SKM-1 (cell line): ENCODE measurements around the gene ZCCHC10.
"Not testable (repeated sequence)": the region's sequence is repeated elsewhere in the genome, so short reads cannot be mapped to it uniquely, and the experiment has no call there.

Experiments
- DNase-seq: peaks from one replicate; lab custom pipeline; 2025; ENCODE audit not compliant: unreplicated experiment; lab: John Stamatoyannopoulos, UW

Gene ZCCHC10

DNA sequence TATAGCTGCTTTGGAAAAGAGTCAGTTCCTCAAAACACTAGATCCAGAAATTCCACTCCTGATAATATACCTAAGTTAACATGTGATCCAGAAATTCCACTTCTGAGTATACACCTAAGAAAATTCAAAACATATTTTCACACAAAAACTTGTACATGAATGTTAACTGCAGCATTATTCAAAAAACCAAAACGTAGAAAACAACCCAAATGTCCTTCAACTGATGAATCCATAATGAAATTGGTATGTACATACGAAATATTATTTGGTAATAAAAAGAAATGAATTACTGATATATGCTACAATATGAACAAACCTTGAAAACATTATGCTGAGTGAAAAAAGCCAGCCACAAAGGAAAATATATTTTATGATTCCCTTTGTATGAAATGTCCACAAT is 46.4 kb downstream of the ZCCHC10 start:
- DNase-seq: no peak

DNA sequence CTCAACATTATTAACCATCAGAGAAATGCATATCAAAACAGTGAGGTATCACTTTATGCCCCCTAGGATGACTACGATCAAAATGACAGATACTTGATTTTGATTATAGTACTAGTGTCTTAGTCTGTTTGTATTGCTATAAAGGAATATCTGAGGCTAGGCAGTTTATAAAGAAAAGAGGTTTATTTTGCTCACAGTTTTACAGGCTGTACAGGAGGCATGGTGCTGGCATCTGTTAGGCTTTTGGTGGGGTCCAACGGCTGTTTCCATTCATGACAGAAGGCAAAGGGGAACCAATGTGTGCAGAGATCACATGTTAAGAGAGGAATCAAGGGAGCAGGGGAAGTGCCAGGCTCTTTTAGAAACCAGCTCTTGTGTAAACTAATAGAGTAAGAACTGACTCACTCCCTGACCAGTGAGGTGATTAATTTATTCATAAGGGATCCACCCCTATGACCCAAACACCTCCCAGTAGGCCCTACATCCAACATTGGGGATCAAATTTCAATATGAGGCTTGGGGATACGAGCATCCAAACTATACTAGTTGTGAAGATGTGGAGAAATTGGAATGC is 46.9 kb downstream of the ZCCHC10 start:
- DNase-seq: peak; percentile 18

DNA sequence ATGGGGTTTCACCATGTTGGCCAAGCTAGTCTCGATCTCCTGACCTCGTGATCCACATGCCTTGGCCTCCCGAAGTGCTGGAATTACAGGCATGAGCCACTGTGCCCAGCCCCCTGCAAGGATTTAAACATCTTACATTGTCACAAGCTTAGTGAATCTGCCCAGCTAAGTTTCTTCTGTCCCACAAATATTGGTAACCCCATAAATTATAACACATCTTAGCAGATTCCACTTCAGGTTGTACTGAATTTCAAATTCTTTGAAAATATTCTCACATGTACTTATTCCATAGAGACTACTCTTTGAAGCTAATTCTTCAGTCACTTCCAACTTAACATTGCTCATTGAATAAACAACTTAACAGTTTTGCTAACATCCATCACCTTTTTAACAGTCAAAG is 49.5 kb downstream of the ZCCHC10 start:
- DNase-seq: no peak

DNA sequence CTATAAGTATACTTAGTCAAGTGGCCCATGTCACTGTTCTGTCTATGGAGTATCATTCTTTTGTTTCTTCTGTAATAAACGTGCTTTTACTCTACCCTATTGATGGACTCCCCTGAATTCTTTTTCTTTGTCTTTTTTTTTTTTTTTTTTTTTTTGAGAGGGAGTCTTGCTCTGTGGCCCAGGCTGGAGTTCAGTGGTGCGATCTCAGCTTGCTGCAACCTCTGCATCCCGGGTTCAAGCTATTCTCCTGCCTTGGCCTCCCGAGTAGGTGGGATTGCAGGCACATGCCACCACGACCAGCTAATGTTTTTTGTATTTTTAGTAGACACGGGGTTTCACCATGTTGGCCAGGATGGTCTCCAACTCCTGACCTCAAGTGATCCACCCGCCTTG is 53.9 kb downstream of the ZCCHC10 start:
- not testable (repeated sequence) for DNase-seq

DNA sequence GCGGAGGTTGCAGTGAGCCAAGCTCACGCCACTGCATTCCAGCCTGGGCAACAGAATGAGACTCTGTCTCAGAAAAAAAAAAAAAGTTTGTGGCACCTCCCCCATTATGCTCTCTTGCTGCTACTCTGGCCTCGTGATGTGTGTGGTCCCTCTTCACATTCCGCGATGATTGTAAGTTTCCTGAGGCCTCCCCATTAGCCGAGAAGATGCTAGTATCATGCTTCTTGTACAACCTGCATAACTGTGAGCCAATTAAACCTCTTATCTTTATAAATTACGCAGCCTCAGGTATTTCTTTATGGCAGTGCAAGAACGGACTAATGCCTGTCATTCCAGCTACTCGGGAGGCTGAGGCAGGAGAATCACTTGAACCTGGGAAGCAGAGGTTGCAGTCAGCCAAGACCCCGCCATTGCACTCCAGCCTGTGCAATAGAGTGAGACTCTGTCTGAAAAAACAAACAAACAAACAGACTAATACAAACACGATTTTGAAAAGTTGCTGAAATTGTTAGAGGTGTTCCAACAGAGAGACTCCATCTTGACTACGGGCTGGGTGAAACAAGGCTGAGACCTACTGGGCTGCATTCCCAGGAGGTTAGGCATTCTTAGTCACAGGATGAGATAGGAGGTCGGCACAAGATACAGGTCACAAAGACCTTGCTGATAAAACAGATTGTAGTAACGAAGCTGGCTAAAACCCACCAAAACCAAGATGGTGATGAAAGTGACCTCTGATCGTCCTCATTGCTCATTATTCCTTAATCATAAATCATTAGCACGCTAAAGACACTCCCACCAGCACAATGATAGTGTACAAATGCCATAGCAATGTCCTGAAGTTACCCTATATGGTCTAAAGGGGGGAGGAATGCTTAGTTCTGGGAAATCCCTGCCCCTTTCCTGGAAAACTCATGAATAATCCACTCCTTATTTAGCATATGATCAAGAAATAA is 54.6 kb downstream of the ZCCHC10 start:
- DNase-seq: no peak

DNA sequence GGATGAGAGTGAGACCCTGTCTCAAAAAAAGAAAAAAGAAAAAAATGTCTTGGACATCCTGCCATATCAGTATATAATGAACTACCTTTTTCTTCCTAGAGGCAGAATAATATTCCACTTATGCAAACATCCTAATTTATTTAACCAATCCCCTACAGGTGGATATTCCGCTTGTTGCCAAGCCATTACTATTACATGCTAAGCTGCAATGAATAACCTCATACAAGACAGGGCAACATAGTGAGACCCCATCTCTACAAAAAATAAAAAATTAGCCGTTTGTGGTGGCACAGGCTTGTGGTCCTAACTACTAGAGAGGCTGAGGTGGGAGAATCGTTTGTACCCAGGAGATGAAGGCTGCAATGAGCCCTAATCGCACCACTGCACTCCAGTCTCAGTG is 61.2 kb downstream of the ZCCHC10 start:
- DNase-seq: no peak

DNA sequence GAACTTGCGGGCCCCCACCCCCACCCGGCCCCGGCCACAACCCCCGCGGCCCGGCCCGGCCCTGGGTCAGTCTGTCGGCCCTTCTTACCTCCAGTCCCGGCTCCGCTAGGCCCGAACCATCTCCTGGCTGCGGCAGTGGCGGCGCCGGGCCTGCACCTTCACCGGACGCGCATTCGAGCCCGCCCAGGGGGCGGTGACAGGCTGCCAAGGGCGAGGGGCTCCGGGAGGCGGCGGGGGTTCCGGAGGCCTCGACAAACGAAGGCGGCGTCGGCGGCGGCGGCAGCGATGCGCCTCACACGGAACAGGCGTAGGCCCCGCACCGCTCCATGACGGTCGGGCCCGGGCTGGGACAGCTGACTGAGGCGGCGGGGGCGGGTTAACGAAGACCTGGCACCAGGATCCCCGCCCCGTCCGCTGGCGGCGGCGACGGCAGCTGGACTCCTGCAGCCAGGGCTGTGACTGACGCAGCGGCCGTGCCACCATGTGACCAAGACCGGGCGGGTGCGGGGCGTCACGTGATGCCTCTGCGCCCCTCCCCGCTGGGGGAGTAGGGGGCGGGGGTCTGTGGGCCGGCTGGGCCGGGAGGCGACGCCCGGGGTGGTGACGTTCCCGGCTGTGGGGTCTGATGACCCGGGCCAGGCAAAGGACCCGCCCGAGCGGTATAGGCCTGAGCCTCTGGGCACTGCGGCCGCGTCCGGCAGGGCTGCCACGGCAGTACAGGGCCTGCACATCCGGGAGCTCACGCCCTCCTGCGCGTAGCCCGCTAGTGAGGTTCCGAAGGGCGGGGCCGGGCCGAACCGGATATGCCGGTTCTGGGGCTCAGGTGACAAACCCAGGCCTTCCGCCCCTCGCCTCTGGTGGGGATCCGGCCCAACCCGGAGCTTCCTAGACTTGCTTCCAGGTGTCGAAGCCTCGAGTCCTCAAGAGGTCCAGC is 62.9 kb downstream of the ZCCHC10 start, which contains the start of gene AFF4:
Gene AFF4, minus strand, starts transcription at position 464 of the 934 bp plus-strand sequence. CDS start 26,445 bp downstream, outside the sequence.
- DNase-seq: peak; percentile 60

DNA sequence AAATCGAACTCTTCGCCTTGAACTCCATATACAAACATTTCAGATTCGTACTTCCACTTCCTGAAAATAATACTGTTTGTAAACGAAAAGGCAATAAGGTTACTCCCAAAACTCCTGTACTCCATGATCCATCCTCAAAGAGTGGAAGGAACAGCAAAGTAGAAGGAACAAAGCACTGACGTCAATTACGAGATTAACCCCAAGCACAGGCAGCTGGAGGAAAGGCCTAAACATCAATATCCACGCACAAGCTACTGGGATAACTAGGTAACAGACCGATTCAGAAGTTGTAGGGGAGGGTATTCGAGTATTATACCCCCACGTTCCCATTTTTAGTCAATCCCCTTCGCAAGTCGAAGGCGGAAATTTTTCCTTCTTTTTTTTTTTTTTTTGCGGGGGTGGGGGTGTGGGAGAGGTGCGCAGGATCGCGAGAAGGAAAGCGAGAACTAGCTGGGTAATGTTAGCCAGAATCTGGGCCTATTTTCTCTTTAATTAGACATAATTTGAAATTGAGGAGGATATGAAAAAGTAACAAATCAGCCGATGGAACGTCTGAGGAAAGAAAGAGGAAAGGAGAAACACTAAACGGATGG is 63.8 kb downstream of the ZCCHC10 start:
- peak; percentile 15 for DNase-seq

DNA sequence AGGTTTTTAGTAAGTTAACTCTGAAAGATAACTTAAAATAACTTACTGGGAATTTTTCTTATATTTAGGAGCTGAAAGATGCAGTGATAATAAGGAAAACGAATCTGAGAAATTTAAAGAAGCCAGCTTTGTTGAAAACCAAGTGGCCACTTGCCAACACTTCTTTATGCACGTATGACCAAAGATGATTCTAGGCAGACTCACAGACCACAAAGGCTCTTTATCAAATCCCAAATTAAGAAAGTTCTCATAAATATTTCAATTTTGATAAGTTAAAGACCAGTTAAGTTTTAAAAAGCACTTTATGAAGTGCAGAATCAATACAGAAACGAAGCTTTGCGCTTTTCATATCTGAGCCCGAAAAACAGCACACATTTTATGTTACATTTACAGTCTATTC is 64.5 kb downstream of the ZCCHC10 start:
- no peak for DNase-seq

DNA sequence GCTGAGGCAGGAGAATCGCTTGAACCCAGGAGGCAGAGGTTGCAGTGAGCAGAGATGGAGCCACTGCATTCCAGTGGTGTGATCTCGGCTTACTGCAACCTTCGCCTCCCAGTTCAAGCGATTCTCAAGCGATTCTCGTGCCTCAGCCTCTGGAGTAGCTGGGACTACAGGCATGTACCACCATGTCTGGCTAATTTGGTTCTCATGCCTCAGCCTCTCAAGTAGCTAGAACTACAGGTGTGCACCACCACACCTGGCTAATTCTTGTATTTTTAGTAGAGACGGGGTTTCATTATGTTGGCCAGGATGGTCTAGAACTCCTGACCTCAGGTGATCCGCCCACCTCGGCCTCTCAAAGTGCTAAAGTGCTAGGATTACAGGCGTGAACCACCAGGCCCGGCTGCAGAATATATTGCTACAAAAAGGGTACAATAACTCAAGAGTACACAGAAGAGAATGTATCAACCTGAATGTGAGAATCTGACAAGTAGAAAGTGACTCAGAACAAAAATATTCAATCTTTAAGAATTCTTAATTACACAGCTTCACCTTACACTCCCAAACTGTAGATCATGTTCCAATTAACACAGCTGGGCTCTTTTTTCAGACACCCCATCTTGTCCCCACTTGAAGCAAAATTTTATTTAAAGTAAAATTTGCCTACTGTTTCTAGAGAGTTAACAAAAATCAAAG is 65.1 kb downstream of the ZCCHC10 start:
- not testable (repeated sequence) for DNase-seq

DNA sequence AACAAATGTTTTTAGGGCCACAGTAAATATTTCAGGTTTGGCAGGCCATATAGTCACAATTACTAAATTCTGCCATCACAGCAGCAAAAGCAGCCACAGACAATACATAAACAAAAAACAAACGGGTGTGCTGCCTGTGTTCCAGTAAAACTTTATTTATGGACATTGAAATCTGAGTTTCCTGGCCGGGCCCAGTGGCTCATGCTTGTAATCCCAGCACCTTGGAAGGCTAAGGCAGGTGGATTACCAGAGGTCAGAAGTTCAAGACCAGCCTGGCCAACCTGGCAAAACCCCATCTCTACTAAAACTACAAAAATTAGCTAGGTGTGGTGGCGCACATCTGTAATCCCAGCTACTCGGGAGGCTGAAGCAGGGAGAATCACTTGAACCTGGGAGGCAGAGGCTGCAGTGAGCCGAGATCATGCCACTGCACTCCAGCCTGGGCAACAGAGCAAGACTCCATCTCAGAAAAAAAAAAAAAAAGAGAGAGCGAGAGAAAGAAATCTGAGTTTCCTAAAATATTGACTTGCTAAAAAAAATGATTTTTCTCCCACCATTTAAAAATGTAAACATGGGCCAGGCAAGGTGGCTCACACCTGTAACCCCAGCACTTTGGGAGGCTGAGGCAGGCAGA is 70.1 kb downstream of the ZCCHC10 start:
- not testable (repeated sequence) for DNase-seq

DNA sequence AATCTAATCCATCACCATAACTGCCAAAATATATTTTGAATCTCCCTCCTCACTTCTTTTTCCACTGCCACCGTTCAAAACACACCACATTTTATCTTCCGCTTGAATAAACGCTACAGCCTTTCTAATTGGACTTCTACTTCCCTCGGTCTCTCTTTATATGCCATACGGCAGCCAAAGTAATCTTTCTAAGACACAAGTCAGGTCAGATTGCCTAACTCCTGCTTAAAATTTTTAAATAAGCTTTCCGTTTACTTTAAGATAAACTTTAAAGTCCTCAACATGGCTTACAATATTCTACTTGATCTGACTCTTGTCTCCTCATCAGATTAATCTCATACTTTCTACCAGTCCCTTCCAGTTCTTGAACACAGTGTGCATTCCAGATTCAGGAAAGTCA is 72.6 kb downstream of the ZCCHC10 start:
- DNase-seq: no peak

DNA sequence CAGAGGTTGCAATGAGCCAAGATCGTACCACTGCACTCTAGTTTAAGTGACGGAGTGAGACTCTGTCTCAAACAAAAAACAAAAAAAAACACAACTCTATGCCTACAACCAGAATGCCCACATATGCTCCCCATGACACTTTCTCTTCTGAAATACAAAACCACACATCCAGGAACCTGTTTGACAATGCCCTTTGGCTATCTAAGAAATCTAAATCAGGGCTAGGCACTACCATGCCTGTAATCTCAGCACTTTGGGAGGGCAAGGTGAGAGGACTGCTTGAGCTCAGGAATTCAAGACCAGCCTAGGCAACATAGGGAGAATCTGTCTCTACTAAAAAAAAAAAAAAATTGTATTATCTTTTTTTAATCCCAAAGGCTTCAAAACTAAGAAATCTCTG is 73.5 kb downstream of the ZCCHC10 start:
- no peak for DNase-seq

DNA sequence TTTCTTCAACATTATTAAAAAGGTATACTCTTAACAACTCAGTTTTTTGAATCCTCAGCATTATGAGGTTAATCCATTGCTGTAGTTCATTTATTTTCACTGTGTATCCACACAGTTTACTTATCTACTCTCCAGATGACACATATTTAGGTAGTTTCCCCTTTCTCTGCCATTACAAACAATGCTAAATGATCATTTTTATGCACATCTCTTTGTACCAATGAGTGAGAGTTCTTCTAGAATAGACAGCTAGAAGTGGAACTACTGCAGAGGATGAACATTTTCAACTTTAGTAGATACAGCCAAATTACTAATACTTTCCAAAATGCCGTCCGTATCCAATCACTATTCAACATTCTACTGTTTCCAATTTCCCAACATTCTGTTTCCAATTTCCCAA is 74.5 kb downstream of the ZCCHC10 start:
- no peak for DNase-seq

DNA sequence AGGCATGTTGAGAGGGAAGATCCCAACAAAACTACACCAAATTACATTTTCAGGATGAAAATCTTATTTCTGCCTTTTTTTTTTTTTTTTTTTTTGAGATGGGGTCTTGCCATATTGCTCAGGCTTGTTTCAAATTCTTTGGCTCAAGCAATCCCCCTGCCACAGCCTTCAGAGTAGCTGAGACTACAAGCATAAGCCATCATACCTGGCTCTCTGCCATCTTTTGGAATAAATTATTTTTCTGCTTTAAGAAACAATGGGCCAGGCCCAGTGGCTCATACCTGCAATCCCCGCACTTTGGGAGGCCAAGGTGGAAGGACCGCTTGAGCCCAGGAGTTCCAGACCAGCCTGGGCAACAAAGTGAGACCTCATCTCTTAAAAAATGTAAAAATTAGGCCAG is 77.2 kb downstream of the ZCCHC10 start:
- no peak for DNase-seq

DNA sequence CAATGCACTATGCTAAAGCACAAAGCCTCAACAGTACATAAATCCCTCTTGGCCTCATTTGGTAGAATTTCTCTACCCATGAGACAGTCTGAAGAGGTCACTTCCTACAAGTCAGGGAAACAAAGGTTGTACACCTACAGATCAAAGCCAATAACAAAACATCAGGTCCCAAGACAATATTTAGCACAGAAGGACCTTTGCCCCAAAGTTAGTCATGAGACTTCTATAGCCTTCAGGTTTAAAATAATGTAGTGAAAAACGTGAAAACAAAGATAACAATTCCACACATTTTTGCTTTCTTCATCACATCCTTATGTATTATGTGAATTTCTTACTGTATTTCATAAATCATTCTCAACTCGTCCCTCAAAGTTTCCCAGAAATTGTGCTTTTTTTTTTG is 78.7 kb downstream of the ZCCHC10 start:
- no peak for DNase-seq
